ENCODE measurements around the gene VWA3A. TPM values are rescaled to one million over a fixed set of nuclear protein-coding genes. Genes with fewer than 3 reads are reported as not detected.

VWA3A gene
- total RNA-seq, 6 experiments from 2014 or later: 0.15 TPM; not detected in 5

- Histone ChIP-seq H3K36me3 (no peaks in the 10 kb centered on the region), H3K4me3 (no peak overlapping the region), H3K4me1 (no peaks in the 10 kb centered on the region), H3K27me3 (no peaks in the 10 kb centered on the region), H3K9me3 (no peaks in the 10 kb centered on the region), H3K27ac (no peak overlapping the region)
- DNase-seq (no peak), ATAC-seq (no peak)
- no peak for TF ChIP-seq CTCF (IDR thresholded peaks at IDR 0.05)
- TF ChIP-seq POLR2A (IDR thresholded peaks at IDR 0.05): no peak
- intact Hi-C loops (cut with DNase I): loop anchor here in 1 of 2 donors (10.0 kb wide), 1 partner anchor 177 kb away; the partner anchor contains the start of genes MOSMO and PDZD9
- WGBS (ENCODE audit: insufficient coverage, low coverage, low lambda C conversion rate, missing lambda C conversion rate): no CpG with 5 or more reads among the region's 11 CpGs
Observed at GRCh38 chr16:22181426-22181825, 89.1 kb downstream of the VWA3A start.

GRCh38 chr16:22181843-22182242 is 89.5 kb downstream of the VWA3A start:
- TF ChIP-seq POLR2A (IDR thresholded peaks at IDR 0.05) (no peak), CTCF (IDR thresholded peaks at IDR 0.05) (no peak)
- intact Hi-C loops (cut with DNase I): loop anchor here in 1 of 2 donors (10.0 kb wide), 1 partner anchor 177 kb away; the partner anchor contains the start of genes MOSMO and PDZD9

GRCh38 chr16:22183335-22183734 is 91.0 kb downstream of the VWA3A start:
- Histone ChIP-seq H3K36me3 (no peaks in the 10 kb centered on the region), H3K4me1 (no peaks in the 10 kb centered on the region), H3K27ac (no peak overlapping the region), H3K9me3 (no peaks in the 10 kb centered on the region), H3K4me3 (no peak overlapping the region), H3K27me3 (no peaks in the 10 kb centered on the region)
- WGBS (ENCODE audit: insufficient coverage, low coverage, low lambda C conversion rate, missing lambda C conversion rate): 71% methylated on average over 2 of the region's 5 CpGs
- TF ChIP-seq CTCF (IDR thresholded peaks at IDR 0.05) (no peak), POLR2A (IDR thresholded peaks at IDR 0.05) (no peak)
- no peak for DNase-seq
- no peak for ATAC-seq
- intact Hi-C loops (cut with DNase I): loop anchor here in 1 of 2 donors (10.0 kb wide), 1 partner anchor 179 kb away; the partner anchor contains the start of genes MOSMO and PDZD9

More at GRCh38 chr16:22181843-22182242, 89.5 kb downstream of the VWA3A start:
- no peak for ATAC-seq
- no peak for DNase-seq
- Histone ChIP-seq H3K27me3 (no peaks in the 10 kb centered on the region), H3K9me3 (no peaks in the 10 kb centered on the region), H3K4me1 (no peaks in the 10 kb centered on the region), H3K36me3 (no peaks in the 10 kb centered on the region), H3K27ac (no peak overlapping the region), H3K4me3 (no peak overlapping the region)
- WGBS (ENCODE audit: insufficient coverage, low coverage, low lambda C conversion rate, missing lambda C conversion rate): 80% methylated on average over 6 of the region's 7 CpGs

GRCh38 chr16:22183901-22184614 is 91.7 kb downstream of the VWA3A start:
- Histone ChIP-seq H3K9me3 (no peaks in the 10 kb centered on the region), H3K4me1 (peaks cover 0 to 7% (median 0%) of the 10 kb centered on the region in 4 donors), H3K27me3 (no peaks in the 10 kb centered on the region), H3K27ac (no peak overlapping the region), H3K36me3 (no peaks in the 10 kb centered on the region), H3K4me3 (no peak overlapping the region)
- DNase-seq: no peak
- no peak for TF ChIP-seq CTCF (IDR thresholded peaks at IDR 0.05)
- TF ChIP-seq POLR2A (IDR thresholded peaks at IDR 0.05): no peak
- intact Hi-C loops (cut with DNase I): loop anchor here in 1 of 2 donors (10.0 kb wide), 1 partner anchor 179 kb away; the partner anchor contains the start of genes MOSMO and PDZD9
- WGBS (ENCODE audit: insufficient coverage, low coverage, low lambda C conversion rate, missing lambda C conversion rate): 67% methylated on average over 7 of the region's 11 CpGs
- ATAC-seq: no peak

Data from right lobe of liver (tissue), 6 donors.